ENCODE results near the gene NUP85.
A peak's percentile ranks its signal among the peaks of the same experiment; 100 is the strongest.
"Not testable (repeated sequence)": the region's sequence is repeated elsewhere in the genome, so short reads cannot be mapped to it uniquely, and the experiment has no call there.

NUP85 gene, protein sequence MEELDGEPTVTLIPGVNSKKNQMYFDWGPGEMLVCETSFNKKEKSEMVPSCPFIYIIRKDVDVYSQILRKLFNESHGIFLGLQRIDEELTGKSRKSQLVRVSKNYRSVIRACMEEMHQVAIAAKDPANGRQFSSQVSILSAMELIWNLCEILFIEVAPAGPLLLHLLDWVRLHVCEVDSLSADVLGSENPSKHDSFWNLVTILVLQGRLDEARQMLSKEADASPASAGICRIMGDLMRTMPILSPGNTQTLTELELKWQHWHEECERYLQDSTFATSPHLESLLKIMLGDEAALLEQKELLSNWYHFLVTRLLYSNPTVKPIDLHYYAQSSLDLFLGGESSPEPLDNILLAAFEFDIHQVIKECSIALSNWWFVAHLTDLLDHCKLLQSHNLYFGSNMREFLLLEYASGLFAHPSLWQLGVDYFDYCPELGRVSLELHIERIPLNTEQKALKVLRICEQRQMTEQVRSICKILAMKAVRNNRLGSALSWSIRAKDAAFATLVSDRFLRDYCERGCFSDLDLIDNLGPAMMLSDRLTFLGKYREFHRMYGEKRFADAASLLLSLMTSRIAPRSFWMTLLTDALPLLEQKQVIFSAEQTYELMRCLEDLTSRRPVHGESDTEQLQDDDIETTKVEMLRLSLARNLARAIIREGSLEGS

DNA sequence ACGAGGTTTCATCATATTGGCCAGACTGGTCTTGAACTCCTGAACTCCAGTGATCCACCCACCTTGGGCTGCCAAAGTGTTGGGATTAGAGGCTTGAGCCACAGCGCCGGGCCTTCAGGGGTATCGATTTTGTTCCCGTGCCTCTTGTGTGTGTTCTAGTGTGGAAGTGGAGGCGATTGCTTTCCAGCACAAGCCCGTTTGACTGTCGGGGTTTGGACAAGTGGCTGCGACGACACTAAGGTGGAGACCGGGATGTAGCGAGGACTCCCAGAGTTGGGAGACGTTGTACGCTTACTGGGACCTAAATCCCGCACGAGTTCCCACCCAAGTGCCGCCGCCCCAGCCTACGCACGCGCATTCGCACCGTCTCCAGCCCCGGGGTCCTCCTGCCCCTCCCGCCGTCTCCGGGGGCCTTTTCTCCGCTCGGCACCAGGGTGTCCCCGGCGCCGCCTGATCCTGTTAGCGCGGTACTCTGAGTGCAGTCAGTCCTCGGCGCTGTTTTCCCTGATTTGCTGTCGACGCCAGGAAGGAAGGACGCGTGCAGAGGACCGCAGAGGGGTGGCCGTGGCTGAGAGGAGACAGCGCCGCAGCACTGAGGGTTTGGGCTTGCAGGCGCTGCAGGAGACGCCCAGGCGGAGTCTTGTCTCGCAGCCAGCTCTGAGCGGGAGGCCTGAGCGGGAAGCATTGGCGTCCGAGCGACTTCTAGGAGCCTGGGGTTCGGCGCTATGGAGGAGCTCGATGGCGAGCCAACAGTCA, at the start of gene NUP85:
Gene NUP85, plus strand, starts transcription at position 643 of the 756 bp plus-strand sequence. Its CDS starts 83 bp downstream, at position 726.
- FAIRE-seq (peak; percentile 39), DNase-seq (ENCODE audit: low spot score) (peak; percentile 89)

DNA sequence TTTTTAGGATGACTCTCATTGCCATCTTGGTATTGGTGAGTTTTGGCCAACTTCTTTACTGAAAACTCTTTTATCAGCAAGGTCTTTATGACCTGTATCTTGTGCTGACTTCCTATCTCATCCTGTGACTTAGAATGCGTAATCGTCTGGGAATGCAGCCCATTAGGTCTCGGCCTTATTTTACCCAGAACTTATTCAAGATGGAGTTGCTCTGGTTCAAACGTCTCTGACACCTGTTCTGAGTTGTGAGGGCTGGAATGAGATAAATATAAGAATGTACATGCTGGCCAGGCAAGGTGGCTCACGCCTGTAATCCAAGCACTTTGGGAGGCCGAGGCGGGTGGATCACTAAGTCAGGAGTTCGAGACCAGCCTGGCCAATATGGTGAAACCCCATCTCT, 47.0 kb upstream of the NUP85 start:
- FAIRE-seq, result not testable (repeated sequence)
- DNase-seq (ENCODE audit: low spot score), result peak; percentile 29

GRCh38 chr17:75159196-75160031, 46.1 kb upstream of the NUP85 start:
- no peak for FAIRE-seq

GRCh38 chr17:75160211-75160610, 45.3 kb upstream of the NUP85 start:
- FAIRE-seq (no peak), DNase-seq (ENCODE audit: low spot score) (no peak)

More at GRCh38 chr17:75159196-75160031, 46.1 kb upstream of the NUP85 start:
- peak; percentile 45 for DNase-seq (ENCODE audit: low spot score)

DNA sequence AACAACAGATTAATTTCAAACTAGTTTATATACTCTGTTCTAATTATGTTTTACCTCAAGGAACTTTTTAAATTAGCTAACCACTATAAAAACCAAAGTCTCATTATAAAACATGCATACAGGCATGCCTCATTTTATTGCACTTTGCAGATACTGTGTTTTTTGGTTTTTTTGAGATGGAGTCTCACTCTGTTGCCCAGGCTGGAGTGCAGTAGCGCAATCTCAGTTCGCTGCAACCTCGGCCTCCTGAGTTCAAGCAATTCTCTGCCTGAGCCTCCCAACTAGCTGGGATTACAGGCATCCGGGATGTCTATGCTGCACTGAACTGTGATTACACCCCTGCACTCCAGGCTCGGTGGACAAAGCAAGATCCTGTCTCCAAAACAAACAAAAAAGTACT, 42.4 kb upstream of the NUP85 start:
- FAIRE-seq, result no peak
- DNase-seq (ENCODE audit: low spot score), result no peak

DNA sequence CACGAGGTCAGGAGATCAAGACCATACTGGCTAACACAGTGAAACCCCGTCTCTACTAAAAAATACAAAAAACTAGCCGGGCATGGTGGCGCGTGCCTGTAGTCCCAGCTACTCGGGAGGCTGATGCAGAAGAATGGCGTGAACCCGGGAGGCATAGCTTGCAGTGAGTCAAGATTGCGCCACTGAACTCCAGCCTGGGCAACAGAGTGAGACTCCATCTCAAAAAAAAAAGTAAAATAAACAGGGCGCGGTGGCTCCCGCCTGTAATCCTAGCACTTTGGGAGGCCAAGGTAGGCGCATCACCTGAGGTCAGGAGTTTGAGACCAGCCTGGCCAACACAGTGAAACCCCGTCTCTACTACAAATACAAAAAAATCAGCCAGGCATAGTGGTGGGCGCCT, 40.9 kb upstream of the NUP85 start:
- DNase-seq (ENCODE audit: low spot score); FAIRE-seq: not testable (repeated sequence)

DNA sequence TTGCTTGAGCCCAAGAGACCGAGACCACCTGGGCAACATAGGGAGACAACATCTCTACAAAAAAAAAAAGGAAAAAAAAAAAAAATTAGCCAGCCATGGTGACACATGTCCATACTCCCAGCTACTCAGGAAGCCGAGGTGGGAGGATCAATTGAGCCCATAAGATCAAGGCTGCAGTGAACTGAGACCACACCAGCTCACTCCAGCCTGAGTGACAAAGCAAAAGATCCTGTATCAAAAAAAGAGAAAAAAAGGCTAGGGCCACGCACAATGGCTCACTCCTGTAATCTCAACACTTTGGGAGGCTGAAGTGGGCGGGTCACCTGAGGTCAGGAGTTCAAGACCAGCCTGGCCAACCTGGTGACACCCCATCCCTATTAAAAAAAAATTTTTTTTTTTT, 36.5 kb upstream of the NUP85 start:
- FAIRE-seq, result no peak
- no peak for DNase-seq (ENCODE audit: low spot score)

DNA sequence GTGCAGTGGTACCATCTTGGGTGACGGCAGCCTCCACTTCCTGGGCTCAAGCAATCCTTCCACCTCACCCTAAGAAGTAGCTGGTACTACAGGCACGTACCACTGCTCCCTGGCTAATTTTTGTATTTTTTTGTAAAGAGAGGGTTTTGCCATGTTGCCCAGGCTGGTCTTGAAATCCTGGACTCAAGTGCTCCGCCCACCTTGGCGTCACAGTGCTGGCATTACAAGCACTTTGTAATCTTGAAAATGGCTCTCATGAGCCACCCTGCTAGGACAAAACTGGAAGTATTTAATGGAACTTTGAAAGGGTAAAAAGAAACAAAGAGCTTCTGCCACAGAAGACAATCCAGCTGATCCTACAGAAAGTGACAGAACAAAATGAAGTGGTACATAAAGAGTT, 32.0 kb upstream of the NUP85 start:
- FAIRE-seq (no peak), DNase-seq (ENCODE audit: low spot score) (no peak)

DNA sequence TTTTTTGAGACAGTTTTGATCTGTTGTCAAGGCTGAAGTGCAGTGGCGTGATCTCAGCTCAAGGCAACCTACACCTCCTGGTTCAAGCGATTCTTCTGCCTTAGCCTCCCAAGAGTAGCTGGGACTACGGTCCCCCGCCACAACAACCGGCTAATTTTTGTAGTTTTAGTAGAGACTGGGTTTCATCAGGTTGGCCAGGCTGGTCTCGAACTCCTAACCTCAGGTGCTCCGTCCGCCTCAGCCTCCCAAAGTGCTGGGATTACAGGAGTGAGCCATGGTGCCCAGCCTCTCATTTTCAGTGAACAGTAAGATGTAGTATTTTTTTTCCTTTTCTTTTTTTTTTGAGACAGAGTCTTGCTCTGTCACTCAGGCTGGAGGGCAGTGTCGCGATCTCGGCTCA, 30.5 kb upstream of the NUP85 start:
- DNase-seq (ENCODE audit: low spot score) (no peak), FAIRE-seq (no peak)

GRCh38 chr17:75176625-75177024, 28.9 kb upstream of the NUP85 start:
- no peak for FAIRE-seq

GRCh38 chr17:75178453-75178852, 27.0 kb upstream of the NUP85 start:
- FAIRE-seq, result no peak
- no peak for DNase-seq (ENCODE audit: low spot score)

More at GRCh38 chr17:75176625-75177024, 28.9 kb upstream of the NUP85 start:
- DNase-seq (ENCODE audit: low spot score), result no peak

- DNase-seq (ENCODE audit: low spot score) (no peak), FAIRE-seq (no peak)
Measured at GRCh38 chr17:75181110-75181509, 24.4 kb upstream of the NUP85 start.

- no peak for DNase-seq (ENCODE audit: low spot score)
- no peak for FAIRE-seq
Measured at GRCh38 chr17:75181608-75182318, 23.7 kb upstream of the NUP85 start.

GRCh38 chr17:75182319-75182568, 23.2 kb upstream of the NUP85 start:
- no peak for DNase-seq (ENCODE audit: low spot score)
- no peak for FAIRE-seq

DNA sequence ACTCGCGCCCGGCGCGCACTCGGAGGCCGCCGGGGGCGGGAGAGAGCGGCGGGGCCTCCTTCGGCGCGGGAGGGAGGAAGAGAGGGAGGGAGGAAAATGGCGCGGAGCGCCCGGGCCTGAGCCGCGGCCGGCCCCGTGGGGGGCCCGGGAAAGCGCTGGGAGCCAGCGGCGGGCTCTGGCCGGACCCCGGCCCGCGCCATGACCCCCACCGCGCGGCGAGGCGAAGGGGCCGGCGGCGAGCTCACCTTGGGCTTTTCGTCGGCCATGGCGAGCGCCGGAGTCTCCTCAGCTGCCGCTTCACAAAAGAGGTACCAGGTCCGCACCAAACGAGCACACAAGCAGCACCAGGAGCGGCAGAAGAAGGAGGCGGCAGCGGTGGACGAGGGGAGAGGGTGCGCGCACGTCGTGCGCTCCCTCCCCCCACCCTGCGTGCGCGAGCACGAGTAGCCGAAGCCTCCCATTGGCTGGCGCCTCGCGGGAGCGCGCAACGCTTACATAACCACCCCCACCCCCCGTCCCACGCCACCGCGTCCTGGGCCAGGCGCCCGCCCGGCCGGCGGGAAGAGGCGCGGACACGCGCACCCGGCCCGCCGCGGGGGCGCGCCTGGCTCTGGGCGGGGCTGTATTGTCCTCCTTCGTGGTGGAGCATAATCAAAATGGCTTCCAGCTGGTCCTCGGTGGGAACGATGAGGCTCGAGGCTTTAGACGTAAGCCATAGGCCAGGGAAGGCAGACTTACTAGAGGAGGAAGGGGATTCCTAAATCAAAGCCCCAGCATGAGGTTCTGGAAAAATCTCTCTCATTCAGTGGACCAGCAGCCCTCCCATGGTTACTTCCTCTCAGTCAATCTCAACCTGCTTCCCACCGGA, 22.7 kb upstream of the NUP85 start, which contains the start of gene SUMO2:
Gene SUMO2, minus strand, starts transcription at position 391 of the 868 bp plus-strand sequence. Its CDS starts 125 bp downstream, at position 266.
- FAIRE-seq, result no peak
- peak; percentile 78 for DNase-seq (ENCODE audit: low spot score)

DNA sequence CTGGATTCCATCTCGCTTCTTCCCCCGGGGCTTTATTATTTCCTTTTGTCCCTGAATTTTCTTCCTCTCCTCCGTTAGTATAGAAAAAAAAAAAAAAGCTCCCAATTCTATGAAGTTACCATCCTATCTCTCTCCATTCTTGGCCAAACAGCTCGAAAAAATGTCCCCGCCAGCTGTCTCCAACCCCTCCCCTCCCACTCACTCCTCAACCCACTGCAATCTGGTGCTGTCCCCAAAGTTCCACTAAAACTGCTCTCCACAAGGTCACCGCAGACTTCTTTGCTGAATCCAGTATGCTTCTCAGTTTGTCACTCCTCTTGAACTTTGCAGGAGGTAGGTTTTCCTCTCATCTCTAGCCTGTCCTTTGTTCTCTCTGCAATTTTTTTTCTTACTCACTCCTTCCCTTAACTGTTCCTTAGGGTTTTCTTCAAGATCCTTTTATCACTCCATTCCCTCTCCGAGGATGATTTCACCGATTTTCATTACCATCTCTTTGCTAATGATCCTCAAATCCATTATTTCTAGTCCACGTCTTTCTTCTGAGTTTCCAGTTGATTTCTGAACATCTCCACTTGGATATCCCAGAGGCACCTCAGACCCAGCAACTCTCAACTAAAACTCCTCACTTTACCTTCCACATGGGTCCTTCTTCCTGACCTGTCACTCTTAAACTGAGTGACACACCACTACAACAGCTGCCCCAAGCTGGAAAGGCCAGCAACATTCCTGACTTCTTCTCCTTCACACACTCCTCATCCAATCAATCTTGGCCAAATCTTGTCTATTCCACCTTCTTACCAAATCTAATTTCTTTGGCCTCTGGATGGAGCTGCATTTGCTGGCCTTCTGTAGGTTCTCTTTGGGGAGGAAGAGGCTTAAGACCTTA, 21.2 kb upstream of the NUP85 start:
- no peak for FAIRE-seq
- DNase-seq (ENCODE audit: low spot score), result no peak

GRCh38 chr17:75188614-75189013, 16.9 kb upstream of the NUP85 start:
- DNase-seq (ENCODE audit: low spot score) (no peak), FAIRE-seq (no peak)

DNA sequence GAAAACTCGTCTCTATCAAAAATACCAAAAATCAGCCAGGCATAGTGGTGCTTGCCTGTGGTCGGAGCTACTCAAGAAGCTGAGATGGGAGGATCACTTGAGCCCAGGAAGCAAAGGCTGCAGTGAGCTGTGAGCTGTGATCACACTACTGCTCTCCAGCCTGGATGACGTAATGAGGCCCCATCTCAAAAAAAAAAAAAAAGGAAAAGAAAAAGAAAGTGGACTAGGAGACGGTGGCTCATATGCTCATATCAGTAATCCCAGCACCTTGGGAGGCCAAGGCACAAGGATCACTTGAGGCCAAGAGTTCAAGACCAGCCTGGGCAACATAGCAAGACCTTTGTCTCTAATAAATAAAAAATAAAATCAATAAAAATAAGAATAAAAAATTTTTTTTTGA, 13.9 kb upstream of the NUP85 start:
- FAIRE-seq (no peak), DNase-seq (ENCODE audit: low spot score) (peak; percentile 61)

DNA sequence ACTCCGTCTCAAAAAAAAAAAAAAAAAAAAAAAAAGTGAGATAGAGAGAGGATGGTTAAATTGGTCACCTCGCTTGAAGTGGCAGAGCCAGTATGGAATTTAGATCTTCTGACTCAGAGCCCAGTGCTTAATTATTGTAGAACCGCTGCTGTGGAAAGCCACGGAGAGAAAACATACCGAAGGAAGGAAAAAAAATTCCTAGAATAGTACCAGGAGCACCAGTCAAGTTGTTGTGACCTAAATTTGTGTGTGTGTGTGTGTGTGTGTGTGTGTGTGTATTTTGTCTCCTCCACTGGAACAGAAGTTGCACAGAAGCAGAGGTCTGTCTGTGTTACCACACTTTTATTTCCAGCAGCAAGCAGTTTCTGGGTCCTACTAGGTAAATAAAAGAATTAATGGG, 10.6 kb upstream of the NUP85 start:
- DNase-seq (ENCODE audit: low spot score) (peak; percentile 99), FAIRE-seq (peak; percentile 95)

Measured in RCC 7860 (cell line).